Ishikawa (cell line): ENCODE measurements around the gene CCDC71.

Experiments
- CEBPB ChIP-seq: IDR thresholded peaks from 2 replicates; pipeline ENCODE4 v1.6.1; 2012
- CREB1 ChIP-seq: IDR thresholded peaks from 2 replicates; pipeline ENCODE4 v1.6.1; 2012; ENCODE audit warnings: low read depth
- EGR1 ChIP-seq: IDR thresholded peaks from 2 replicates; pipeline ENCODE4 v1.6.1; 2012
- EP300 ChIP-seq: IDR thresholded peaks from 2 replicates; pipeline ENCODE4 v1.6.1; 2012; ENCODE audit warnings: borderline replicate concordance
- FOXM1 ChIP-seq: IDR thresholded peaks from 2 replicates; pipeline ENCODE4 v1.6.1; 2012; ENCODE audit warnings: low read depth, borderline replicate concordance
- MAX ChIP-seq: IDR thresholded peaks from 2 replicates; pipeline ENCODE4 v1.6.1; 2012
- NFIC ChIP-seq: IDR thresholded peaks from 2 replicates; pipeline ENCODE4 v1.6.1; 2012
- RAD21 ChIP-seq: IDR thresholded peaks from 2 replicates; pipeline ENCODE4 v1.6.1; 2012; ENCODE audit warnings: low read depth
- REST ChIP-seq: IDR thresholded peaks from 2 replicates; pipeline ENCODE4 v1.6.1; 2012; ENCODE audit warnings: low read depth, mild to moderate bottlenecking
- TAF1 ChIP-seq: IDR thresholded peaks from 2 replicates; pipeline ENCODE4 v1.6.1; 2012; ENCODE audit warnings: low read depth, mild to moderate bottlenecking
- TCF12 ChIP-seq: IDR thresholded peaks from 2 replicates; pipeline ENCODE4 v1.6.1; 2012; ENCODE audit warnings: low read depth
- TEAD4 ChIP-seq: IDR thresholded peaks from 2 replicates; pipeline ENCODE4 v1.6.1; 2012
- USF1 ChIP-seq: IDR thresholded peaks from 2 replicates; pipeline ENCODE4 v1.6.1; 2012
- YY1 ChIP-seq: IDR thresholded peaks from 2 replicates; pipeline ENCODE4 v1.6.1; 2012; ENCODE audit warnings: low read depth
- ZBTB7A ChIP-seq: IDR thresholded peaks from 2 replicates; pipeline ENCODE4 v1.6.1; 2012; ENCODE audit warnings: low read depth

Gene CCDC71

GRCh38 chr3:49175530-49175929 is 9.4 kb upstream of the CCDC71 start:
- no peak for TF ChIP-seq NFIC
- no peak for TF ChIP-seq REST
- no peak for TF ChIP-seq ZBTB7A
- TF ChIP-seq TCF12: no peak
- TF ChIP-seq MAX: no peak
- no peak for TF ChIP-seq EGR1
- no peak for TF ChIP-seq FOXM1
- TF ChIP-seq RAD21: no peak

GRCh38 chr3:49174397-49174985 is 8.4 kb upstream of the CCDC71 start:
- TF ChIP-seq EGR1 (no peak), TCF12 (no peak), REST (no peak), TEAD4 (no peak), CEBPB (no peak), YY1 (no peak), NFIC (no peak), RAD21 (no peak), TAF1 (no peak), EP300 (no peak), FOXM1 (no peak), ZBTB7A (no peak), USF1 (no peak), CREB1 (no peak), MAX (no peak)

- TF ChIP-seq CREB1 (no peak), CEBPB (no peak), FOXM1 (no peak), NFIC (no peak), TEAD4 (no peak), TAF1 (no peak), MAX (no peak), USF1 (no peak), RAD21 (no peak), YY1 (no peak), ZBTB7A (no peak), TCF12 (no peak), EGR1 (no peak), REST (no peak), EP300 (no peak)
Measured at GRCh38 chr3:49173792-49174170, 7.7 kb upstream of the CCDC71 start.

GRCh38 chr3:49173116-49173791 is 7.1 kb upstream of the CCDC71 start:
- no peak for TF ChIP-seq TAF1
- no peak for TF ChIP-seq FOXM1
- TF ChIP-seq REST: no peak
- TF ChIP-seq EP300: no peak
- no peak for TF ChIP-seq TEAD4
- TF ChIP-seq ZBTB7A: no peak
- TF ChIP-seq YY1: no peak
- no peak for TF ChIP-seq EGR1
- TF ChIP-seq CEBPB: no peak
- TF ChIP-seq USF1: no peak
- no peak for TF ChIP-seq MAX
- TF ChIP-seq NFIC: no peak
- no peak for TF ChIP-seq TCF12
- no peak for TF ChIP-seq RAD21
